HL-60 (cell line): ENCODE results near the gene ACKR2.

Experiments
- DNase-seq, 2 experiments: peaks; one replicate each; pipeline ENCODE4 v3.0.0-alpha.2; 2010 to 2020; ENCODE audit warnings: low read depth in 1 of 2, low spot score in 1 of 2
- H3K27ac ChIP-seq: fragments of 250-450 bp; sonication (Bioruptor Pico); replicated peaks from 2 replicates; pipeline ENCODE4 v1.5.1; 2020; ENCODE audit warnings: mild to moderate bottlenecking, moderate library complexity
- H3K27me3 ChIP-seq: fragments of 250-450 bp; sonication (Bioruptor Pico); 2 replicates; pipeline ENCODE4 v1.5.1; 2021; ENCODE audit warnings: mild to moderate bottlenecking, moderate library complexity; ENCODE audit not compliant: insufficient read depth, poor library complexity, severe bottlenecking
- H3K4me3 ChIP-seq: replicated peaks from 2 replicates; pipeline ENCODE4 v1.5.1; 2011; ENCODE audit warnings: mild to moderate bottlenecking, control low read depth, low read length; ENCODE audit not compliant: insufficient read depth
- CTCF ChIP-seq: IDR thresholded peaks from one replicate; pipeline ENCODE4 v1.5.1; 2011; ENCODE audit warnings: low read length, control low read depth, inconsistent platforms; ENCODE audit not compliant: insufficient read depth
- GABPA ChIP-seq: IDR thresholded peaks from 2 replicates; pipeline ENCODE4 v1.6.1; 2012; ENCODE audit warnings: low read depth
- POLR2AphosphoS5 ChIP-seq: IDR thresholded peaks from 2 replicates; pipeline ENCODE4 v1.6.1; 2012; ENCODE audit warnings: low read depth
- REST ChIP-seq: IDR thresholded peaks from 2 replicates; pipeline ENCODE4 v1.6.1; 2012; ENCODE audit warnings: low read depth; ENCODE audit not compliant: insufficient replicate concordance
- SPI1 ChIP-seq: IDR thresholded peaks from 2 replicates; pipeline ENCODE4 v1.6.1; 2012; ENCODE audit warnings: low read depth, mild to moderate bottlenecking, borderline replicate concordance

The ACKR2 gene

GRCh38 chr3:42868841-42869240 lies 59.6 kb downstream of the ACKR2 start:
- H3K27ac ChIP-seq, result no peak overlapping the region
- H3K27me3 ChIP-seq, result no peaks in the 10 kb centered on the region
- no peak for DNase-seq
- TF ChIP-seq POLR2AphosphoS5, result no peak
- TF ChIP-seq REST, result no peak
- TF ChIP-seq SPI1, result no peak
- no peak for TF ChIP-seq CTCF
- no peak for TF ChIP-seq GABPA
- no peak overlapping the region for H3K4me3 ChIP-seq

GRCh38 chr3:42871592-42872196 lies 62.4 kb downstream of the ACKR2 start:
- Histone ChIP-seq H3K27ac (no peak overlapping the region), H3K4me3 (no peak overlapping the region), H3K27me3 (no peaks in the 10 kb centered on the region)
- TF ChIP-seq CTCF (no peak), GABPA (no peak), POLR2AphosphoS5 (no peak), SPI1 (no peak), REST (no peak)
- no peak for DNase-seq

- no peak overlapping the region for H3K4me3 ChIP-seq
- H3K27me3 ChIP-seq, result no peaks in the 10 kb centered on the region
- no peak overlapping the region for H3K27ac ChIP-seq
- DNase-seq, result no peak
- TF ChIP-seq REST (no peak), SPI1 (no peak), GABPA (no peak), POLR2AphosphoS5 (no peak), CTCF (no peak)
Measured at GRCh38 chr3:42872718-42873117, 63.5 kb downstream of the ACKR2 start.
